ENCODE results near the gene GALNT14.
A peak's percentile ranks its signal among the peaks of the same experiment; 100 is the strongest.
"Not testable (repeated sequence)": the region's sequence is repeated elsewhere in the genome, so short reads cannot be mapped to it uniquely, and the experiment has no call there.

The GALNT14 gene, protein sequence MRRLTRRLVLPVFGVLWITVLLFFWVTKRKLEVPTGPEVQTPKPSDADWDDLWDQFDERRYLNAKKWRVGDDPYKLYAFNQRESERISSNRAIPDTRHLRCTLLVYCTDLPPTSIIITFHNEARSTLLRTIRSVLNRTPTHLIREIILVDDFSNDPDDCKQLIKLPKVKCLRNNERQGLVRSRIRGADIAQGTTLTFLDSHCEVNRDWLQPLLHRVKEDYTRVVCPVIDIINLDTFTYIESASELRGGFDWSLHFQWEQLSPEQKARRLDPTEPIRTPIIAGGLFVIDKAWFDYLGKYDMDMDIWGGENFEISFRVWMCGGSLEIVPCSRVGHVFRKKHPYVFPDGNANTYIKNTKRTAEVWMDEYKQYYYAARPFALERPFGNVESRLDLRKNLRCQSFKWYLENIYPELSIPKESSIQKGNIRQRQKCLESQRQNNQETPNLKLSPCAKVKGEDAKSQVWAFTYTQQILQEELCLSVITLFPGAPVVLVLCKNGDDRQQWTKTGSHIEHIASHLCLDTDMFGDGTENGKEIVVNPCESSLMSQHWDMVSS

DNA sequence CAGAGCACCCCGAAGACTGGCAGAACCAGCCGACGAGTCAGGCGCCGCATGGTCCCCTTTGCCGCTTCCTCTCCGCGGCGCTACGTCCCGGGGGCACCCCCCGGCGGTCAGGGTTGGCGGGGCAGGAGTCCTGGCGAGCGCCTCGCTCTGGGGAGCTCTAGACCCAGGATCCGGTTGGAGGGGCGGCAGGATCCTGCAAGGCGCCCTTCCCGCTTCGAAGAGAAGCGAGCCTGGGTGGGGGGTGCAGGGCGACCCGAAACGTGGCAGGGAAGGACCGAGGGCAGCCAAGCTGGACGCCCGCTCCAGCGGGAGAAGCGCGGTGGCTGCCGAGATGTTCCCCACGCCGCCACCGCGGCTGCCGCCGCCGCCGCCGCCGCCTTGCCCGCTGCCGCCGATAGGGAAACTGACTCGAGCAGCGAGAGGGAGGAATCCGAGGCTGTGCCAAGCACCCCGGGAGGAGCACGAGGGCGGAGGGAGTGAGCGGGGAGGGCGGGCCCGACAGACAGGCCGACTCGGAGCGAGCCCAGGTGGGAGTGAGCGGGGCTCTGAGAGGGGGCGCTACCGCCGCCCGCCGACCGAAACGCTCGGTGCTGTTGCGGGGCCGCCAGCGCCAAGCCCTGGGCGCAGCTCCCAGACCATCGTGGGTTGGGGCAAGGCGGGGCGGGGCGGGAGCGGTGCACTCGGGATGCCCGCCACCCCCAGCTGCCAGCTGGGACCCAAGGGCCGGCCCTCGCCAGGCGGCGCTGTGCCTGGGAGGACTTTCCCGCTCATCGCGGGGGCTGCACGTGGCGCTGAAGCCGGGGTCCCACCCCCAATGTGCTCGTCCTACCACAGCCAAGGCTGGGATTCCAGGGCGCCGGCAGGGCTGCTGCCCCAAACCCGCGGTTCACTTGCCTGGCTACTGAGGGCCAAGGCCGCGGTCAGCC, at the start of gene GALNT14:
TSS of gene GALNT14 (minus strand) at position 404 of the 926 bp plus-strand sequence. CDS start at position 50, 354 bp downstream.
- no peak for DNase-seq

DNA sequence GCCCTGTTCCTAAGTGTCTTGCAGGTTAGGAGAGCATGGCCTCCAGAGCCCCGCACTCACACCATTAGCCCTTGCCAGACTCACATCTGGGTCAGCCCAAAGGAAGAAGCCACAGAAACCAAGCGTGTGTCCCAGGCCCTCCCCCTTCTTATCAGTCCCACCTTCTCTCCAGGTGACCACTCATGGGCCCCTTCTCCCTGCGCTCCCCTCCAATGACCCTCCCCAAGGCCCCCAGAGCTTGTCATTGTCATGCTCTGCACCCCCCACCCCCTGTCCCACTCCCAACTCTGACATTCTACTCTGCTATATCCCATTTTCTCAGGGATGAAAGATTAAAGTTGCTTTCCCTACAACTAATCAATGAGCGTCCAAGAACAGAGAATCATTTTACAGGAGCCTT, 48.9 kb upstream of the GALNT14 start:
- no peak for DNase-seq

DNA sequence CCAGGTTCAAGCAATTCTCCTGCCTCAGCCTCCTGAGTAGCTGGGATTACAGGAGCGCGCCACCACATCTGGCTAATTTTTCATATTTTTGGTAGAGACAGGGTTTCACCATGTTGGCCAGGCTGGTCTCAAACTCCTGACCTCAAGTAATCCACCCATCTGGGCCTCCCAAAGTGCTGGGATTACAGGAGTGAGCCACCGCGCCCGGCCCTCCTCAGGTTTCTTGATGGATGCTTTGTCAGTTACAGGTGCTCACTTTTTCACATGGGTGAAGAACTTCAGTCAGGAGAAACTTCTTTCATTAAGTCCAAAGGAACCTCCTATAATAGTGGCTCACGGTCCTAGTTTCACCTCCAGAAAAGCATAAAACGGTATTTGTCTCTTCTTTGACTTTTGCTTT, 45.7 kb upstream of the GALNT14 start:
- not testable (repeated sequence) for DNase-seq

DNA sequence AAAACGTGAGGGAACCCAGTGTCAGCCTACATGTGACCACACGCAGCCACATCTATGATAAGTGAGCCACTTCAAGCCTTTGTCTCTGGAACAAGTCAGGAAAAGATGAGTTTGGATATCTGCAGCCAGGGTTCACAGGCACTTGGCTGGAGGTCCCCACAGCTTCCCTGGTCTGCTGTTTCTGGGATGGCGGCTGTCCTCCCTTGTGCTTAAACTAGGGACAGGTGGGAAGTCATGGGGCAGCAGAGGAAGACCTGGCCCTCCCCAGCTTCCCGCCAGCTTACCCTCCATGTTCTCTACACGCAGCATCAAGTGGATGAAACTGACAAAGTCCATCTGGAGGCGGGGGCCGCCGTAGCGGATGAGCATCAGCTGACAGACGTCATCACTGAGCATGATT, 38.5 kb upstream of the GALNT14 start:
- DNase-seq = no peak

DNA sequence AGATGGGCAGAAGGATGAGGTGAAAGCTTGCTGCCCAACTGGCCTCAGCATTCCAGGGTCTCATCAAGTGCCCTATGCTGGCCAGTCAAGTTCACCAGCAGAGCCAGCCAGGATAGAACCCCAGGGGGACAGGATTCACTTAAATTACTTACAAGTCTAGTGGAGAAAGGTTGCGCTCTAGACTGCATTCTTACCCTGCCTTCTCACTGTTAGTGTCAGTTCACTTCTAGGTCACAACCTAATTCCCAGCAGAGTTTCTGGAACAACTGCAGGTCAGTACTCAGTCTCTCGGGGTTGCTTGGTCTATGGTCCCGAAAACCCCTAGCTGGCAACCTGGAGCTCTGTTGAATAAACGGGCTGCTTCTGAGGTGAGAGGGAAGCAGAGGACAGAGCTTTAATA, 32.9 kb upstream of the GALNT14 start:
- no peak for DNase-seq

DNA sequence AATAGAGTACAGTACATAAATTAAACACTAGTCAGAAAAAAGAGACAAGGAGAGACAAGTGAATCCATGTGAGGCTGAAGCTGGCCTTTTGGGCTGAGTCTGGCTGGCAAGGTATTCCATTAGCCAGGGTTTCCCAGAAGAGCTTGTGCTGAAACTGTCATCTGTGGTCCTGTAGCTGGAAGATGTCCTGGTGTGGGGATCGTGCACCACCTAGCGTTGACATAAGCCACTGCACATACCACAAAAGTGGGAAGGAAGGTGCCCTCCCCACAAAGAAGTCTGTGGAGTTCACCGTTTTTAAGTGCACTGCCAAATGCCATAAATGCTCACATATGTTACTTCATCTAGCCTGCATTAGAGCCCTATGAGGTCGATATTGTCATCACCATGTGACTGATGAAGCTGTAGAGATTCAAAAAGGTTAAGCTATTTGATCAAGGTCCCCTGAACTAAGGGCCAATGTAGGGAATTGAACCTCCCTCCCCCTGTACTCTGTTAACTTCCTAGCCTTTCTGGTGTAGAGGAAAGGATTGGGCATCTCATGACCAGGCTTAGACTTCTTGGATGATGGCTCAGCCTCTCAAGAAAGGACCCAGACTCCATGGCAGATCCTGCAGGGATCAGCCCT, 31.9 kb upstream of the GALNT14 start:
- DNase-seq = peak; percentile 28 to 42

DNA sequence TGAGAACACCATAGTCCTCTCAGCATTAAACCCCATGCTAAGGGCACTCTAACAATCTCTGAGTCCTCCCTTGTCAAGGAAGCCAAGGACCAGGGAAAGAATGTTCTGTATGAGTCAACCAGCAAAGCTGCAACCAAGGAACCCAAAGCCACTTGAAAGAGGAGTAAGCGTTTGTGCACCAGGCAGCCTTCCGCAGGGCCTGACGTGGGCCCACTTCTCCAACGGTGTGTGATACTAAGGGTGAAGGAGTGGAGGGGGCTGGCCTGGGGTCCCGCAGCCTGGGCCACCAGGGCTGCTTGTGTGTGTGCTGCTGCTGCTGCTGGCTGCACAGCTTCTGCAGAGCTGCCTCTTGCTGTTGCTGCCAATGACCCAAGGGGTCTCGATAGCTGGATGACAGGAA, 30.1 kb upstream of the GALNT14 start:
- DNase-seq = no peak

DNA sequence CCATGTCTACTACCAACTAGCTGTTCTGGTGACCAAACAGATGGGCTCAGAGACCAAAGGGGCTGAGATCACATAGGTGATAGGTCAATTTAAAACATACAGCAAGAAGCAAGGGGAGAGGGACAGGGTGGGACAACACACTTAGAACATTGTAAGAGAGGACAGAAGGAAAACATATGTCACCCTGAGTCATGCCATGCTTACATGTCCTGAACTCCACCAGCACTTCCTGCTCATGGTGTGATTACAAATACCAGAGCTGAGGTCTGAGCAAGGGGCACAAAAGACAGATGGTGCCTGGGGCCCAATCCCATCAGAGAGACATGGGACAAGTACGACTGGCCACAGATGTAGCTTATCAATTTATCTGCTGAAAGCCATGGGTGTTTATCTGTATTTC, 28.7 kb upstream of the GALNT14 start:
- no peak for DNase-seq

DNA sequence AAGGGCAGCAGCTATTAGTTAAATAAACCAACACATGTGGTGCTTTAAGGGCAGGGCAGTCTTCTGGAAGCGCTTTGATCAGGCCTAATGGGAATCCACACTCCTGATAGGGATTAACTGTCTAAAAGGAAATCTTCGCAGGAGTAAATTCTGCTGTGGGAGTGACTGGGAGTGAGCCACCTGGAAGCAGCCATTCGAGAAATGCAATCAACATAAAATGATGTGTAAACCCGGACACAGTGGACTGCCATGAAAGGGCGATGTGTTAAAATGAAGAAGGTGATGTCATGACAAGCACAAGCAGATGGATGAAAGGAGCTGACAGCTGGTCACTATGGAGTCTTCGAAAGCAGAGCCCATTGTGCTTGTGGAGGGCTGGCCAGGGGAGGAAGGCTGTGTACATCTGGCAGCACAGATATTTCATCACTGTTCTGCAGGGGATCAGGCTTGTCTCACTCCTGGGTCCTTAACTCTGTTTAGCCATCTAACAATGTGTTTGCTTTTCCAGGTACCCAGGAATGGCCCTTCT, 24.8 kb upstream of the GALNT14 start:
- DNase-seq = no peak

DNA sequence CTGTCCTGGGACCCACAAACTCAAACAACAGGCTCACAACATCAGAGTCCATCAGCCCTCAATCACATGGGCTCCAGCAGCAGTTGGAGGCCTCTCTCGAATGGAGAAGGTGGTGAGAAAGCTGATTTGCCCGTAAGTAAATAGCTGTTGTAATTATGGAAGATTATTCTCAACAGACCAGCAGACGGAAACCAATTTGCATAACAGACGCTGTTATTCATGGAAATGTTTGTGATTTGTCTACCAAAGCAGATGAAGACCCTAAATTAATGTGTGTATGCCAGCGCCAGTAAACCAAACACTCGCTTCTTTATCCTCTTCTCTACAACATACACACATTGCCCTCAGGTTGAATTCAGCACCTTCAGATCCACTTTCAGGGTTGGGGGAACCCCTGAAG, 23.4 kb upstream of the GALNT14 start:
- no peak for DNase-seq

DNA sequence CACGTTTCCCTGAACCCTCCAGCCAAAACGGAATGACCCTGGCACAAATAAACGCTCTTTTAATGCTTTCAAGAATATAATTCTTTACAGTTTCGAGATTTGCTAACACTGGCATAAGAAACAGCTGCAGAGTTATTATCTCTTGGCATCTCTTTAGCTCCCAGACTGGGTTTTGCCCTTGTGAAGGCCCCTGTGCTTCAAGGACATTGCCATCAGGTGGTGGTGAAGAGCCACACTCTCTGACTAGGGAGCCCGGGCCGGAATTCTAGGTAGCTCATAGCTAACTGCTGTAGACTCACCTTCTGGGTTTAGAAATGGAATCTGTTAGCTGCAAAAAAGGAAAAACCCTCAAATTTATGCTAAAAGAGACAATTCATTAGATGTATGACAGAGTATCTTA, 13.3 kb upstream of the GALNT14 start:
- DNase-seq = no peak

DNA sequence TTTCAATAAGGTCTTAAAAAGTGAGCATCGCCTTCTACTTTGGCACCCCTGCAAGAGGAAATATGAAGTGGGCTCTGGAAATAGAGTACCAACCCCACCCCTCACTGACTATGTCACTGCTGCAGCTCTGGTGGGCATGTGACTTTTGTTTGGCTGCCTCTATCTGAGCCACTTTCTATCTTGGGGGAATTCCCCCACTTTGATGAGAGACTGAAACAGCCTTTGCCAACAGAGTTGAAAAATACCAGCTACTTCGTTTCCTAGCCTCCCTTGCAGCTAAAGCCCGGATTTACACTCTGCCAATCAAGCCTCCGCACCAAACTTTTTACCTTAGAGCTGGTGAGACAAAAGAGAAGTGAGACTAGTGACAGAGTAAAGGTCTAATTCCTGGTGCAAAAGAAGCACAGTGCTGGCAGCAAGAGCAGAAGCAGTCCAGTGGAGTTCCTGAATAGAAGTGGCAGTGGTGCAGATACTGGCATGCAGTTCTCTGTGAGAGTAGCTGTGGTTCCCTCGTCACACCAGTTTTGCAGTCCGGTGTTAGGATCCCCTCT, 12.0 kb upstream of the GALNT14 start:
- no peak for DNase-seq

DNA sequence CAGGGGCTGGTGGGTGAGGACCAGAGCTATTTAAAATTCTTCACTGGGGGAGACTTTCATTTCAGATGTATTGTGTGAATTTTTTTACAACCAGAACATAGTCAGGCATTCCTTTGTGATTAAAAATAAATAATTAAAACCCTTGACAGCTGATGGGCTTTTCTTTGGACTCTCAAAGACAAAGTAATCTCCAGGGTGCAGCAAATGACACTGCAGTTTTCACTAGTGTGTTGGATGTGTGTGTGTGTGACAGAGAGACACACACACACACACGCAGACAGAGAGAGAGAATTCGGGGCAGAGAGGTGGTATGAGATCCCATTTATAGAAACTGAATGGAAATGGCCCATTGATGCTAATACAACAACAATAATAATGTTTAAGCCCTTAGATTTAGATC, 10.3 kb upstream of the GALNT14 start:
- no peak for DNase-seq

DNA sequence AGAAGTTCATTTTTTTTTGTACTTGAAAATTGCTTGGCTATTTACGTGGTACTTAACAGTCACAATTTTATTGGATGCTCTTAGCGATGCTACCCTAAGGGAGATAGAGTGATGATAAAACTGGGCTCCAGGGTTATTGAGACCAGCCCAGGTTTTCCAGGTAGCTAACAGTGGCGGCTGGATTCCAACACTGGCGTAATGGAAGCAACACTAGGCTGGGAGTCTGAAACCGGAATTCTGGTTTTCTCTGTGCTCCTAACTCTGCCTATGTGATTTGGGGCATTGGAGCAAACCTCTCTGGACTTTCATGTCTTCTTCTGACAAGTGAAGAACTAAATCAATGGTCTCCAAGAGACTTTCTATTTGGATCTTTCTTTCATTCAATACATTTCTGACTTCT, 9.4 kb upstream of the GALNT14 start:
- DNase-seq = no peak

DNA sequence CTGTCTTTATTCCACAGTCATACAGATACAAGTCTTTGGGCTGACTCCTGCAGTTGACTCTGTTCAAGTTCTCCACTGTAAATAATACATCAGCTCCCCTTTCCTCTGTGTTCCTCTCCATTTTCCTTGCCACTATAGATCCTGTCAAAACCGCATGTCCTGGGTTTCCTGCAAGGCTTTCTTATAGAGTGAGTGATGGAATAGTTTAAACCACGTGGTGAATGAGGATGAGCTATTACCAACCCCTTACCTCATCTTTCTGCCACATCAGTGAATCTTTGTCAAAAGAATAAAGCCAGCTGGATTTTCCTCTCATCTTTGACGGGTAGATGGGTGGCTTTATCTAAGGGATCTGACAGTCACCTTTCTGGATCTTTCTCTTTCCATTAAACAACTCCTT, 3.9 kb upstream of the GALNT14 start:
- no peak for DNase-seq

DNA sequence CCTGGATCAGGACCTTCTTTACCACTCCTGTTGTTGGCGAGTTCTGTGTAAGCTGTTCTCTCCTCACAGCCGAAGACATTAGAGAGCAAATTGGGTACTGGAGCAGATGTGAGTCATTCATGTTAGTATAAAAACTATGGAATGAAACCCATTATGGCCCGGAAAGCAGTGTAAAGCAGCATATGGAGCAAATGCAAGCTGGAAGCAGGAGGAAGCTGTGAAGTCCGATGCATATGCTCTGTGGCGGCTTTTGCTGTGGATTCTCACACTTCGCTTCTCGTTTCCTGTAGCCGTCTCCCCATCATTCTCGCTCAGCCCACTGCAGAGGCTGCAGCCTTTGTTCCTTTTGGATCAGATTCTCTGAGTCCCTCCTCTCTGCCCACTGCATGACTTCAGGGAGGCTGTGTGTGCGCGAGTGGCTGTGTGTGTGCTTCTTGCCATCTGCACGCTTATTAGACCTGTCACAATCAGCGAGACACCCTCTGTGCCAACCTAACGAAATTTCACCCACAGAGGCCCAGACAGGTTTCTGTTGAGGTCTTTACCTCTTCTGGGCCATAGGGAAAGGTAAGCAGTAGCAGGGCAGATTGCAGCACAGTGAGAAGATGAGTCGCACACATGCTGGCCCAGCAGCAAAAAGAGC, 3.3 kb upstream of the GALNT14 start:
- DNase-seq = no peak

DNA sequence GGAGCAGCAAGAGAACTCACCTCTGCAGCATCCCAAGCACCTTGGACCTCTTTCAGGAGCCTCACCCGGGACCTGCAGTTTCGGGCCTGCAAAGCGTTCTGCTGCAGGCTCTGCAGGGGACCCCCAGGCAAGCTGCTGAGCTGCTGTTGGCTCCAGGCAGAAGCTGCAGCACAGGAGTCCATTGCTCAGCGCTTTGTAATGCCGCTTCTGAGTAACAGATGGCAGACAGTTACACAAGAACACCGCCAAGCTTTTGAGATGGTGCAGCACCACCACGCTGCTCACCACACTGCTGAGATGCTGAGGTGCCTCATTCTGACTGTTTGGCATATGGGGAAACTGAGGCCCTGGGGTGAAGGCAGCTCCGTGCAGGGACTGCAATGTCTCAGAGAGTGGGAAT, 1.9 kb upstream of the GALNT14 start:
- no peak for DNase-seq

DNA sequence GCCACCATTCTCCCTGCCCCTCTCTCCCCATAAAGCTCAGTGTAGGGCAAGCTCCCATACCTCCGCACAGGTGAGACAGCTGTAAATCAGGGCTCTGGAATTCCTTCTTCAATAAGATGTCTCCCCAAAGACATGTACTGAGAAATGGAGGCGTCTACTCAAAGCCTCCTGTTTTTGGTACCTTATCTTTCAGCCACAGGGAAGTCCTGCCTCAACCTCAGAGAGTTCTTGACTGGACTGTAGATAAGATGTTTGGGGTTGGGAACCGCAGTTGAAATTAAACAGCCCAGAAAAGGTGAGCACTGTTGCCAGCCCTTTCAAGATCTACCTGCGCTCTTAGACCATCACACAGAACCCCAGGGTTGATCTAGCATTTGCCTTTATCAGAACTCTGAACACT, 1.4 kb upstream of the GALNT14 start:
- no peak for DNase-seq

DNA sequence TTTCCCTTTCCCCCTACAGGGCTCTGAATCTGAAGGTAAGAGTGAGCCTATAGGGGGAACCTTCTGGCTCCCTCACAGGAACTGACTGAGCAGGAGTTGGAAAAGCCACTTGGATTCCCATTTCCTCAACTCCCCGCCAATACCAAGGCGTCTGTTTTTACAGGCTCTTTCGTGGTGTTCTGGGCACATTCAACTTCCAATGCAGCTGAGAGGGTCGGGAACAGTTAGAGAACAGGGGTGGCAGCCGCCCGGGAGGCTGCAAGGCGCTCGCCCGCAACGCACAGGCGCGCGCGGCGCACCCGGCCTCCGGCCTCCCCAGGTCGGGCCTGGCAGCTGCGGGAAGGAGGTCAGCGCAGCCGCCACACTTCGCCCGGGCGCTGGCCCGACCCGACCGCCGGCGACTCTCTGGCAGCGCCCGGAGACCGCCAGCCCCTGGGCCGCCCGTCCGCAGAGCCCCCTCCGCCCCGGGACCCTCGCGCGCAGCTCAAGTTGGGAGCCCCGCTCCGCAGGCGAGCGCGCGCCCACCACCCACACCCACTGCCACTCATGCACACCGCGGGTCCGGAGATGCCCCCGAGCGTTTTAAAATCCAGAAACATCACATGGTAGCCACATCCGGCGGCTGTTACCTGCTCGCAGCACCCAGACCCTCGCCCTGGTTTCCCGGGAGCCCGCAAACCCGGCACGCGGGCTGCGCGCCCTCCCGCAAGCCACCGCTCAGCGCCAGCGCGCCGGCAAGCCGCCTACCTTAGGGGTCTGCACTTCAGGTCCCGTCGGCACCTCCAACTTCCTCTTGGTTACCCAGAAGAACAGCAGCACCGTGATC, 816 bp downstream of the GALNT14 start:
- DNase-seq = no peak

DNA sequence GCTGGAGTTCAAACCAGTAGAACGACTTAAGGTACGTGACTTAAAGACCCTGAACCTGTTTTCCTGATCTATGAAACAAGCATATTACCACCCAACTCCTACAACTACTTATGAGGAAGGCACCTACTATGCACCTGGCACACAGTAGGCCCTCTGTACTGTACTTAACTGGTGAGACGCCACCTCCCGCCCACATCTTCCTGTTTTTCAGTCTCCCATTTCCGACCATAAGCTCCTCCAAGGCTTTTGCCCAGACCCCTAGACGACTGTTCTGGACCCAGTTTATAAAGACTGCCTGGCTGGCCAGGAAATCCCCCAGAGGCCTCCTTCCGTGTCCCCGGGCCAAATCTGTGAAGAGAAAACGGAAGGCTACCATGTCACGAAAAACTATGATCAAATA, 1.5 kb downstream of the GALNT14 start:
- DNase-seq = no peak

DNA sequence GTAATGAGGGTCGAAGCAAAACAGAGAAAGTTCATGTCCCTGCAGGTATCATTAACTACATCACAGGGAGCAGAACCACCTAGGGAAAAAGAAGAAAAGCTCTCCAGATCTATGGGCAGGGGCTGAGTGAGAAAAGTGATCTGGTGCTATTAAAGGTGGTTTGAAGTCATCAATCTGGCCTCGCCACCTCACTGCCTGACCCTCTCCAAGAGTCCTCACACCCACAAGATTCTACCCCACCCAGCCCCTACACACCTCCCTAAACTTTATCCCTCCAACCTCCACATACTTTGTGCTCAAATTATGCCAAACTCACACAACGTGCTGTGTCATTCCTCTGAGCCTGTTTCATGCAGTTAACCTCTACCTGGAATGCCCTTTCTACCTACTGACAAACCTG, 2.2 kb downstream of the GALNT14 start:
- DNase-seq = no peak
